KMS-11 (cell line): Measurements from ENCODE around the gene CRP.
"Not testable (repeated sequence)": the region's sequence is repeated elsewhere in the genome, so short reads cannot be mapped to it uniquely, and the experiment has no call there.

Experiments used
- H2AFZ ChIP-seq: fragments of 200-600 bp; sonication (generic); 2 replicates; pipeline ENCODE4 v1.6.1; 2016; ENCODE audit warnings: antibody characterized with exemption, mixed run types, low read depth
- H3K27ac ChIP-seq: fragments of 200-600 bp; sonication (generic); 2 replicates; pipeline ENCODE4 v1.6.1; 2016; ENCODE audit warnings: mild to moderate bottlenecking, mixed run types
- H3K27me3 ChIP-seq: fragments of 200-600 bp; sonication (generic); 2 replicates; pipeline ENCODE4 v1.6.1; 2017; ENCODE audit warnings: mild to moderate bottlenecking, low read depth, mixed run types, moderate library complexity; ENCODE audit not compliant: insufficient read depth
- H3K36me3 ChIP-seq: fragments of 200-600 bp; sonication (generic); 2 replicates; pipeline ENCODE4 v1.6.1; 2017; ENCODE audit warnings: mild to moderate bottlenecking, mixed run types; ENCODE audit not compliant: insufficient read depth
- H3K4me1 ChIP-seq: fragments of 200-600 bp; sonication (generic); 2 replicates; pipeline ENCODE4 v1.6.1; 2016; ENCODE audit warnings: mild to moderate bottlenecking, low read depth, mixed run types; ENCODE audit not compliant: poor library complexity, severe bottlenecking
- H3K4me2 ChIP-seq: fragments of 200-600 bp; sonication (generic); 2 replicates; pipeline ENCODE4 v1.7.0; 2016; ENCODE audit warnings: mild to moderate bottlenecking, mixed run types
- H3K4me3 ChIP-seq: fragments of 200-600 bp; sonication (generic); IDR thresholded peaks from 2 replicates; pipeline ENCODE4 v1.6.1; 2017; ENCODE audit warnings: low read depth, low read length, mixed read lengths; ENCODE audit not compliant: insufficient read depth
- H3K79me2 ChIP-seq: fragments of 200-600 bp; sonication (generic); 2 replicates; pipeline ENCODE4 v1.6.1; 2016; ENCODE audit warnings: low read depth, mixed run types; ENCODE audit not compliant: insufficient read depth
- H3K9ac ChIP-seq: fragments of 200-600 bp; sonication (generic); 2 replicates; pipeline ENCODE4 v1.6.1; 2016; ENCODE audit warnings: mild to moderate bottlenecking, mixed run types
- H4K20me1 ChIP-seq: fragments of 200-600 bp; sonication (generic); 2 replicates; pipeline ENCODE4 v1.6.1; 2016; ENCODE audit warnings: mild to moderate bottlenecking, mixed run types; ENCODE audit not compliant: insufficient read depth
- CTCF ChIP-seq: fragments of 200-600 bp; sonication (generic); conservative IDR thresholded peaks from 2 replicates; pipeline ENCODE4 v1.6.1; 2017; ENCODE audit warnings: low read depth, mild to moderate bottlenecking, antibody characterized with exemption, low read length, moderate library complexity, mixed read lengths

CRP gene

GRCh38 chr1:159737238-159737916 lies 23.0 kb upstream of the CRP start:
- Histone ChIP-seq H3K79me2 (no peaks in the 10 kb centered on the region), H3K27ac (no peak overlapping the region), H3K9ac (no peak overlapping the region), H3K36me3 (no peaks in the 10 kb centered on the region), H3K4me3 (no peak overlapping the region), H4K20me1 (no peaks in the 10 kb centered on the region), H3K4me2 (no peak overlapping the region), H3K4me1 (no peaks in the 10 kb centered on the region), H3K27me3 (no peaks in the 10 kb centered on the region), H2AFZ (no peak overlapping the region)
- no peak for TF ChIP-seq CTCF

GRCh38 chr1:159723188-159723587 lies 8.8 kb upstream of the CRP start:
- not testable (repeated sequence) for H3K4me1 ChIP-seq, H3K9ac ChIP-seq, H3K4me3 ChIP-seq, H3K4me2 ChIP-seq, H3K27ac ChIP-seq, H2AFZ ChIP-seq, H3K79me2 ChIP-seq, H3K27me3 ChIP-seq, H4K20me1 ChIP-seq, H3K36me3 ChIP-seq

- H3K27me3 ChIP-seq: no peaks in the 10 kb centered on the region
- no peak overlapping the region for H3K27ac ChIP-seq
- no peaks in the 10 kb centered on the region for H4K20me1 ChIP-seq
- no peak overlapping the region for H3K4me3 ChIP-seq
- no peaks in the 10 kb centered on the region for H3K79me2 ChIP-seq
- TF ChIP-seq CTCF: no peak
- H3K9ac ChIP-seq: no peak overlapping the region
- H3K4me1 ChIP-seq: no peaks in the 10 kb centered on the region
- H3K36me3 ChIP-seq: no peaks in the 10 kb centered on the region
- H2AFZ ChIP-seq: no peak overlapping the region
- H3K4me2 ChIP-seq: no peak overlapping the region
Measured at GRCh38 chr1:159719990-159720389, 5.6 kb upstream of the CRP start.

DNA sequence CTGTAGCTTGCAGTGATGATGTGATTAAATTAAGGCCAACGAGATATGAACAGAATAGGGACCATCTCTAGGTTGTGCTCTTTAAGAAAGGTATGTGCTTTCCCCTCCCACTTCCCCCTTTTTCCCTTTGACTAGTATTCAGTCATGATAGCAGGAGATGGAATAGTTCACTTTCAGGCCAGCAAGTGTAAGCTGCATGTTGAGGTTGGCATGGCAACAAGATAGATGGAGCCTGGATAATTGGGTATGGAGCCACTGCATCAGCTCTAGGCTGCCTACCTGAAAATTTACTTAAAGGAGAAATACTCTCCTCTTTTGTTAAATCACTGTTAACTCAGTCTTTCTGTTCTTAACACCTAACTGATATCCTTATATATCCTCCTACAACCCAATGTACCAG lies 1.5 kb upstream of the CRP start:
- Histone ChIP-seq H4K20me1 (no peaks in the 10 kb centered on the region), H3K4me2 (no peak overlapping the region), H2AFZ (no peak overlapping the region), H3K36me3 (no peaks in the 10 kb centered on the region), H3K27me3 (no peaks in the 10 kb centered on the region), H3K9ac (no peak overlapping the region), H3K79me2 (no peaks in the 10 kb centered on the region), H3K27ac (no peak overlapping the region), H3K4me1 (no peaks in the 10 kb centered on the region), H3K4me3 (no peak overlapping the region)
- TF ChIP-seq CTCF: no peak

DNA sequence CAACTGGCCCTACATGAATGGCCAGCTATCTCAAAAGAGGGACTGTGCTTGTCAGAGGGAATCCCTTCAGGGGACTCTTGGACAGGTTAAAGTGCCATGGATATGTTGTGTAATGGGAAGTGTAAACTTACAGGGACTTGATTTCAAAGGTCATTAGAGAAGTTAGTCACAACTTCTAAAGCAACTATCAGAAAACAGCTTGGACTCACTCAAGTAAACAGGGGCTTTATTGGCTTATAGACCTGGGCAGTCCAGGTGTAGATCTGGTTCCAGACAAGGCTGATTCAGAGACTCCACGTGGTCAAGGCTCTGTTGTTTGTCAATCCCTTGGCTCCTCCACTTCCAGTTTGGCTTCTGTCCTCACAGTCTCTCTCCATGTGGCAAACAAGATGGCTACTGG lies 2.3 kb downstream of the CRP start:
- no peak for TF ChIP-seq CTCF
- Histone ChIP-seq H3K27ac (no peak overlapping the region), H3K79me2 (no peaks in the 10 kb centered on the region), H3K4me3 (no peak overlapping the region), H4K20me1 (no peaks in the 10 kb centered on the region), H3K27me3 (no peaks in the 10 kb centered on the region), H3K4me1 (no peaks in the 10 kb centered on the region), H2AFZ (no peak overlapping the region), H3K4me2 (no peak overlapping the region), H3K9ac (no peak overlapping the region), H3K36me3 (no peaks in the 10 kb centered on the region)
